Globus pallidus (tissue), 1 donor: ENCODE measurements around the gene HS3ST1.
"Not testable (repeated sequence)": the region's sequence is repeated elsewhere in the genome, so short reads cannot be mapped to it uniquely, and the experiment has no call there.

Experiments used
- DNase-seq: peaks from one replicate; pipeline ENCODE4 v3.0.0-alpha.2; 2015; ENCODE audit warnings: low spot score

HS3ST1 gene

GRCh38 chr4:11399461-11399971 lies 29.2 kb downstream of the HS3ST1 start:
- DNase-seq = no peak

GRCh38 chr4:11397819-11398610 lies 30.7 kb downstream of the HS3ST1 start:
- no peak for DNase-seq

DNA sequence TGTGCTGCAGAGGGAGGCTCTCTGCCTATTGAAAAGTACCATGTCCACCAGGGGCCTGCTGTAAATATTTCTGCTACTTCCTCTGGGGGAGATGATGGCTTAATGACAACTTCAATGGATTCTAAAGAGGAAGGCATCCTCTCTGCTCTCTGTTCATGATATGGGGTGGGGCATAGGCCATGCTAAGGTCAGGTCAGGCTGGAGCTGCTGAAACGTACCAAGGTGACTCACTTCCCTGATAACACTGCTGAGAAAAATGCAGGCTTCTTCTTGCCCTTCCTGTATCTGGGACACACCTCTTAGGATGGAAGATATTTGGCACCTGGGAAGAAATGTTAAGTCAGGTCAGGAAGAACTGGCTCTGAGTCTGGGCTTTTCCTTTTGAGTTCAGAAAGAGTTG lies 31.5 kb downstream of the HS3ST1 start:
- DNase-seq = no peak

DNA sequence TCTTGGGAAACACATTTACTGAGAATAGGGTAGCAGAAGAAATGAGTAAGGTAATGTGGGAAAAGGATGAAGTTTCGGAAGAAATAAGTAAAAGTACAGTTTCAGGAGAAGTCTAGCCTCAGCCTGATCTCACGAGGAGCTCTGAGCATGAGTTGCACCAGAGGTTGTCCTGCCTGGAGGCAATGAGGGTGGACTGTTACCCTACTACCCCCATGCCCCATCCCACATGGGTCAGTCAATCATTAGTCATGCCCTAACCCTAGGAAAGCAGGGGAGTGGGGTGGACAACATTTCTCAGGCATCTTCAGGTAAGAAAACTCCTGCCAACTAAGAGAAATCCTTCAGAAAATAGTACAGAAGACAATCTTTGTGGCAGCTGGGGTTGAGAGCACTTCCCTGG lies 35.1 kb downstream of the HS3ST1 start:
- no peak for DNase-seq

GRCh38 chr4:11384072-11384471 lies 44.6 kb downstream of the HS3ST1 start:
- not testable (repeated sequence) for DNase-seq

GRCh38 chr4:11376571-11376970 lies 52.1 kb downstream of the HS3ST1 start:
- DNase-seq = no peak

DNA sequence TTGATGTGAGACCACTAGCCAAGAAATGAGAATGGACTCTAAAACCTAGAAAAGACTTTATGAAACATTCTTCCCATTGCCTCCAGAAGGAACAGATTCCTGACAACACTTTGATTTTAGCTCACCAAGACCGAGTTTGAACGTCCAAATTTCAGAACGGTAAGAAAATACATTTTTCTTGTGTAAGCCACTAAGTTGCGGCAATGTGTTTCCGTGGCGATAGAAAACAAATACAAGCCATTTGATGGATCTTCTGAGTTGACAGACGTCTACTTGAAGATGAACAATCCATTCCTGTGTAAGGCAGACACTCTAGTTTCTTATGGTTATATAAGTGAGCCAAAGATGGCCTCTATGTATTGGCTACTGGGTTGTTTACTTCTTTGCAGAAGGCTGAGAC lies 52.5 kb downstream of the HS3ST1 start:
- DNase-seq = no peak

- no peak for DNase-seq
These were observed 60.0 kb downstream of the HS3ST1 start for GRCh38 chr4:11368701-11369115.

DNA sequence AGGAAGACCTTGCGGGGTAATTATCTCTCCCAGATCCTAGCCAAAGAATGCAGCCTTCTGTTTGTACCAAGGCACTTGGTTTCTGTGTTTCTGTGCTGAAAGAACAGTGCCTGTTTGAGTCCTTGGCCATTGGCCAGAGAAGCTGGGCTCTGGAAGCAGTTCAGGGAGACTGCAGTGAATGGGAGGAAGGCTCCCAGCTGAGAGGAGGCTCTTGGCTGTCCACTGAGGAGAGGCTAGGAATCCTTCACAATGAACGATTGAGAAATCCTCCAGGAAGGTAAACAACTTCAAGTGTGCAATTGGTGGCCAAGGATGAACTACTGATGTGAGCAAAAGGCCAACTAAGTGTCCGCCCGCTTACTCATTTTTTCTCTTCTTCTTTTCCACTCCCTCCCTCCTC lies 61.3 kb downstream of the HS3ST1 start:
- DNase-seq = peak; percentile 82

DNA sequence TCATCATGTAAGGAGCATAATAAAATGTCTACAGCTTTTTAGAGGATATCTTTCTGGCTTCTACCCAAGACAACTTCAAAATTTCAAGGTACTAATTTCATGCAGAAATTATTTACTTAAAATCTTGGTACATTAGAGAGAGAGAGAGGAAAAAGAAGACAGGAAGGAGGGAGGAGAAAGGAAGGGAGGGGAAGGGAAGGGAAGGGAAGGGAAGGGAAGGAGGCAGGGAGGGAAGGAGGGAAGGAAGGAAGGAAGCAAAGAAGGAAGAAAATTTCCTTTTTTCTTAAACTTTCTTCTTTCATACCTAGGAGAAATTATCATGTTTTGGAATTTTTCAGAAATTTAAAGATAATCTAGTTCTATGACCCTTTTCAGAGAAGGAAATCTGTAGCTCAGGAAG lies 61.8 kb downstream of the HS3ST1 start:
- no peak for DNase-seq

- DNase-seq = no peak
These were observed 63.7 kb downstream of the HS3ST1 start for GRCh38 chr4:11365039-11365438.

DNA sequence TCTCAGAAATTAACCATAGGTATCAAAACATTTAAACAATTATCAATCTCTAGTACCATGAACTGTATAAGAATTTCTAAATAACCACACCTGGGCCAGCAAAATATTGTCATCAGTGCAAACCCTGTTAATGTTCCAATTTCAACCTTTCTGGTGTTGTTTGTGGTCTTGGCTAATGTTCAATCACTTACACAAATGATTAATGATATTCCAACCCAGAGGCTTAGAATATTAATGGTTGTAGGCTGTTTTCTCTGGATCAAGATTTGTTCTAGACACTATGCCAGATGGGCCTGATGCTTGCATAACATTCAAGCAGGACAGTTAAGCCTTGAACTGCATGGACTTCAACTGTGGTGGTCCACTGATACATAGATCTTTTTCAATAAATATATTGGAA lies 69.1 kb downstream of the HS3ST1 start:
- DNase-seq = no peak

DNA sequence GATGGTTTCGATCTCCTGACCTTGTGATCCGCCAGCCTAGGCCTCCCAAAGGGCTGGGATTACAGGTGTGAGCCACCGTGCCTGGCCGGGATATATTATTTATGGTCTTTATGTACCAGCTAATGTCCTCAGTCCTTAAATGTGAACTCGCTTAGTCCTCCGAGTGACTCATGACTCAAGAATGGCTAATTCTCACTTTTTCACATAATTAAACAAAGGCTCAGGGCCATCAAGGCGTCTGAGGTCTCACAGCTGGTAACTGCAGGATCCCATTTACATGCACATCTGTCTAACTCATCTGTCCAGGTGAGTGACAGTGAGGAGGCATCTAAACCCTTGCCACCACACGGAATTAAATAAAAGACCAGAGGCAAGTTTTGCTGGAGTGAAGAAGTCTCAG lies 73.5 kb downstream of the HS3ST1 start:
- DNase-seq = no peak

GRCh38 chr4:11354531-11354930 lies 74.2 kb downstream of the HS3ST1 start:
- DNase-seq = no peak

- no peak for DNase-seq
These were observed 80.1 kb downstream of the HS3ST1 start for GRCh38 chr4:11348449-11349088.

DNA sequence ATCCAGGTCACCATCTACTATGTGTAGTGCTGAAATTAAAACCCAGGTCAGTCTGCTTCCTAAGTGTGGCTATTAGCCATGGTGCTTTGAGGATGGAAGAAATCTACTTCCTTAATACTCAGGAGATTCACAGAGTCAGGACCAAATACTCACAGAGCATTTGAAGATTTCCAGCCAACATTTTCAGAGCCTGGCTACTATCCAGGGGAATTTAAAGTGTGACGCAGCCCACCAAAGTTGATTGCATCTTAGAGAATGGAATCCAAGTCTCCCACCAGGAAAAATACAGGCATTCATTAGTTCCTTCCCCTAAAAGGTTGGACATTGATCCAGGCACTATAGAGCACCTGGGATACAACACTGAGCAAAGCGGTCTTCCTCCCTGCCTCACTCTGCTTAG lies 83.8 kb downstream of the HS3ST1 start:
- no peak for DNase-seq

- no peak for DNase-seq
These were observed 85.2 kb downstream of the HS3ST1 start for GRCh38 chr4:11343536-11343935.
